Pancreas (tissue), 10 donors: ENCODE measurements around the gene DHRSX. TPM values are rescaled to one million over a fixed set of nuclear protein-coding genes. Genes with fewer than 3 reads are reported as not detected.

Experiments
- ATAC-seq, 4 donors: fragments of 200-7000 bp; cut with Tn5 transposase; one replicate each; pipeline versions ENCODE4 v1.8.0 to v1.9.1; 2020; ENCODE audit warnings: mild to moderate bottlenecking in 4 of 4, moderate library complexity in 4 of 4
- DNase-seq, 6 donors: peaks; one replicate each; pipeline ENCODE4 v3.0.0-alpha.2; 2020
- FAIRE-seq: peaks from 2 replicates; lab custom pipeline; 2012; peaks lifted over from hg19 to GRCh38; lab: Jason Lieb, UNC
- H3K27ac ChIP-seq, 4 donors: fragments of 200-600 bp; sonication (generic); 1 replicate in 3 of 4; 2 replicates in 1 of 4; pipeline versions ENCODE4 v1.5.0 to v1.8.0; 2020
- H3K27me3 ChIP-seq, 4 donors: fragments of 200-600 bp; one replicate each; pipeline ENCODE4 v1.8.0; 2021
- H3K36me3 ChIP-seq, 3 donors: fragments of 200-600 bp; sonication (generic) in 1 of 3; one replicate each; pipeline versions ENCODE4 v1.5.0 to v1.8.0; 2020 to 2021
- H3K4me1 ChIP-seq, 3 donors: fragments of 200-600 bp; one replicate each; pipeline ENCODE4 v1.8.0; 2021
- H3K4me3 ChIP-seq, 4 donors: fragments of 200-600 bp; sonication (generic) in 2 of 4; one replicate each; pipeline versions ENCODE4 v1.5.0 to v1.8.0; 2020 to 2021
- H3K9me3 ChIP-seq, 4 donors: fragments of 200-600 bp; one replicate each; pipeline ENCODE4 v1.8.0; 2021
- WGBS, 2 donors: extraction: QIAGEN DNeasy Blood & Tissue Kit; methylation state at CpG; one replicate each; pipeline ENCODE4 v1.1.7; 2013; 5-methylcytosine and 5-hydroxymethylcytosine counted together
- intact Hi-C, 3 donors: fragments of 100-400 bp; cut with DNase I; formaldehyde crosslinking; loops; one replicate each; pipeline versions ENCODE4 v1.11.1 to v1.14.2; 2022
- polyA plus RNA-seq, 2 donors: library from polyadenylated mRNA; stranded (reverse); fragments of 200-250 nt; gene quantifications; one replicate each; pipeline ENCODE4 v1.2.3, GENCODE V29; 2013
- total RNA-seq, 6 donors: library from RNA; stranded (reverse); fragmentation: NEBNext Ultra II Directional in 4 of 6; extraction: Animal tissue kit (Norgen Biotek cat#: 25700) in 4 of 6; gene quantifications; one replicate each; pipeline versions ENCODE4 v1.2.1 to v1.2.4, GENCODE V29; 2021 to 2023
- TF ChIP-seq, protein P1 (sequence below), 4 donors: fragments of 200-600 bp; sonication (generic) in 3 of 4; IDR thresholded peaks; one replicate each; pipeline versions ENCODE4 v1.5.0 to v1.8.0; 2021; ENCODE audit warnings: antibody characterized with exemption in 4 of 4
- donor health status: healthy with polysubstance abuse.
- donor health status: DM: no; HTN: no; CAD: no; lungs with moderate emphysema.
- donor health status: DM: no; HTN: no; CAD: no.
- donor health status: control.
- donor health status: control.
- donor health status: Bipolar disorder and iron deficiency.
- donor health status: DM: yes; HTN: yes; CAD: no.
- donor health status: DM: no; HTN: no; CAD: no.
- donor health status: DM: no; HTN: no; CAD: no.
- donor health status: DM: yes; HTN: yes; CAD: no.

DHRSX gene
- total and polyA plus RNA-seq, 8 donors, result 8.1 to 26.5 (median 17.2) TPM

DNA sequence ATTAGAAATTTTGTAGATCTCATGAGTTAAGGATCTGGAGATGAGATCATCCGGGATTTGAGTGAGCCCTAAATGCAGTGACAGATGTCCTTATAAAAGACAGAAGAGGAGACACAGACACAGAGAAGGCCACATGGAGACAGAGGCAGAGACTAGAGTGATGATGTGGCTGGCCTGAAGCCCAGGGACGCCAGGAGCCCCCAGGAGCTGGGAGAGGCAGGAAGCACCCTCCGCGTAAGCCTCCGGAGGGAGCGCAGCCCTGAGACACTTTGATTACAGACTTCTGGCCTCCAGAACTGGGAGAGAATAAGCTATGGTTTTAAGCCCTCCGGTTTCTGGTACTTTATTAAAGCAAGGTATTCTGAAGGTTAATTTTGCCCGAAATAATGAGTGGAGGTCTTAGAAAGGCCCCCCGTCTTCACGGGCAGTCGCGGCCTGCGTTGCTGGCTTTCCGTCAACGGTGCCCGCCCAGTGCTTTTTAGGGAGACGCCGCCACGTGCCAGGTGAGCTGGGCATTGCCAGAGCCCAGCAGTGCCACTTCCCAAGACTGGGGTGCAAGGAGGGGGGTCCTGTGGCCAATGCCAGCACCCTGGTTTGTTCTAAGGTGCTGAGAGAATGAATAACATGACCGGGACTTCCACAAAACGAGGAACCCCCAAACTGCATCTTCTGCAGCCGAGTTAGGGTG lies 8.1 kb downstream of the DHRSX start:
- intact Hi-C loops, result no loop called here
- FAIRE-seq (no peak), ATAC-seq (peak in 3 of 4 donors; percentile 10 to 29 (median 18)), DNase-seq (peak in 3 of 6 donors; percentile 45 to 65 (median 50))
- Histone ChIP-seq H3K36me3 (peaks cover 0 to 30% (median 16%) of the 10 kb centered on the region in 3 donors), H3K27ac (peak overlapping the region; percentile 32 to 66 (median 46)), H3K4me1 (peaks cover 23 to 31% (median 24%) of the 10 kb centered on the region in 3 donors), H3K4me3 (no peak overlapping the region), H3K27me3 (no peaks in the 10 kb centered on the region), H3K9me3 (no peaks in the 10 kb centered on the region)
- WGBS, 2 donors, result 46 to 54% methylated on average over 22 of the region's 22 CpGs
- TF ChIP-seq, protein P1, sequence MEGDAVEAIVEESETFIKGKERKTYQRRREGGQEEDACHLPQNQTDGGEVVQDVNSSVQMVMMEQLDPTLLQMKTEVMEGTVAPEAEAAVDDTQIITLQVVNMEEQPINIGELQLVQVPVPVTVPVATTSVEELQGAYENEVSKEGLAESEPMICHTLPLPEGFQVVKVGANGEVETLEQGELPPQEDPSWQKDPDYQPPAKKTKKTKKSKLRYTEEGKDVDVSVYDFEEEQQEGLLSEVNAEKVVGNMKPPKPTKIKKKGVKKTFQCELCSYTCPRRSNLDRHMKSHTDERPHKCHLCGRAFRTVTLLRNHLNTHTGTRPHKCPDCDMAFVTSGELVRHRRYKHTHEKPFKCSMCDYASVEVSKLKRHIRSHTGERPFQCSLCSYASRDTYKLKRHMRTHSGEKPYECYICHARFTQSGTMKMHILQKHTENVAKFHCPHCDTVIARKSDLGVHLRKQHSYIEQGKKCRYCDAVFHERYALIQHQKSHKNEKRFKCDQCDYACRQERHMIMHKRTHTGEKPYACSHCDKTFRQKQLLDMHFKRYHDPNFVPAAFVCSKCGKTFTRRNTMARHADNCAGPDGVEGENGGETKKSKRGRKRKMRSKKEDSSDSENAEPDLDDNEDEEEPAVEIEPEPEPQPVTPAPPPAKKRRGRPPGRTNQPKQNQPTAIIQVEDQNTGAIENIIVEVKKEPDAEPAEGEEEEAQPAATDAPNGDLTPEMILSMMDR (IDR thresholded peaks at IDR 0.05), result no peak

DNA sequence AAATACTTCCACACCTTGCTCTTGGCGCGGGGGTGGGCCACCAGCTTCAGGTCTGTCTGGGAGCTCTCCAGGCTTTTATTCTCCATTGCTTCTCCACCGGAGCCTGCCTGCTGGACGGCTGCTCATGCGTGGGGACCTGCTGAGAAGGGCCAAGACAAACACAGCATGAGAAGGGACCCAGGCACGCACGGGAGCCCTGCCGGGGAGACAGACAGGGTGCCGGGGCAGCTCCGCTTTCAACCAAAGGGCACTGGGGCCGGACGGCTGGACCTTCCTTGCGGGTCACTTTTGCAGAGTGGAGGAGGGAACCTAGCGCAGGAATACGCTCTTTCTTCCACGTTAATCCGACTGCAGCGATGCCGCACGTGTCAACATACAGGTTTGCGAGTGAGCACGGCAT lies 10.1 kb downstream of the DHRSX start:
- ATAC-seq, result no peak
- FAIRE-seq, result no peak
- WGBS, 2 donors, result 66 to 75% methylated on average over 22 of the region's 22 CpGs
- Histone ChIP-seq H3K27ac (peak overlapping the region in 3 of 4 donors; percentile 16 to 66 (median 45)), H3K9me3 (no peaks in the 10 kb centered on the region), H3K4me3 (no peak overlapping the region), H3K36me3 (peaks cover 0 to 31% (median 19%) of the 10 kb centered on the region in 3 donors), H3K27me3 (no peaks in the 10 kb centered on the region), H3K4me1 (peaks cover 9 to 22% (median 12%) of the 10 kb centered on the region in 3 donors)
- TF ChIP-seq, protein P1 (IDR thresholded peaks at IDR 0.05), result no peak
- DNase-seq, result peak in 1 of 6 donors; percentile 73
- intact Hi-C loops, result no loop called here

DNA sequence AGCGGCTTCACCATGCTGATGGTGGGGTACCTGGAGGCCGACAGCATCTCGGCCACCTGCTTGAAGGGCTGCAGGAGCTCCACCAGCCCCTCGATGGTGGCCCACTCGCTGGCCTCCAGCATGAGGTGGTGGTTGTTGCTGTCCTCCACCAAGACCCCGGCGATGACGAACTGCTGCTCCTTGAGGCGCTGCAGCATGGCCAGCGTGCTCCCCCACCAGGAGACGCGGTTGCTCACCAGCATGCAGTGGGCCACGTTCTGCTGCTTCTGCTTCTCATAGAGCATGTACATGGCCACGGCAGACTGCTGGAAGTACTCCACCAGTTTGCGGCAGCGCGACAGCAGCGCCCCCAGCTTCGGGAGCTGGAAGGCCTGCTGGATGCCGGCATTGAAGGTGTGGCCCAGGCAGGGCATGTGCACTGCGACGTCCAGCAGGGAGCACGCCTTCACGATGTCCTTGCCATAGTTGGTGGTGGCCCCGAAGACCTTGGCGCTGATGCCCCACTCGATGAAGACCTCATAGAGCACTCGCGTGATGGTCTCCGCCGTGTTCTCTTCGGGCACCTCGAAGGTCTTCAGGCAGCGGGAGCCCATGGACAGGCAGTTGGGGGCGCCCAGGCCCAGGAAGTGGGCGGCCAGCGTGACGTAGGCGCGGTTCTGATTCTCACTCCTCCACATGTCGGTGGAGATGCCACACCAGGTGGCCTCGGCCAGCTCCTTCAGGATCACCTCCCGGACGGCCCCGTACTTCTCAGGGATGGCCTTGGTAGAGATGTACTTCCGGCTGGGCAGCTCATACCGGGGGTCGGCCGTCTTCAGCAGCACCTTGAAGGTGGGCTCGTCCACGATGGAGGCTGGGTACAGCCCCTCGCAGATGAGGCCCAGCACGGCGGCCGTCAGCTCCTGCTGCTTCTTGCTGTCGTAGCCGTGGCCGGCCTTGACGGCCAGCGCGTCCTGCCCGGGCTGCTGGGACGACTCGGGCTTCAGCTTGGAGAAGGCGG lies 11.0 kb downstream of the DHRSX start:
- Histone ChIP-seq H3K4me1 (peaks cover 9 to 22% (median 12%) of the 10 kb centered on the region in 3 donors), H3K27ac (no peak overlapping the region), H3K36me3 (peaks cover 0 to 31% (median 19%) of the 10 kb centered on the region in 3 donors), H3K27me3 (no peaks in the 10 kb centered on the region), H3K9me3 (no peaks in the 10 kb centered on the region), H3K4me3 (no peak overlapping the region)
- intact Hi-C loops, result no loop called here
- ATAC-seq, result no peak
- 96 to 97% methylated on average over 65 of the region's 65 CpGs for WGBS, 2 donors
- peak in 1 of 6 donors; percentile 75 for DNase-seq
- no peak for FAIRE-seq
- TF ChIP-seq, protein P1 (IDR thresholded peaks at IDR 0.05), result no peak

DNA sequence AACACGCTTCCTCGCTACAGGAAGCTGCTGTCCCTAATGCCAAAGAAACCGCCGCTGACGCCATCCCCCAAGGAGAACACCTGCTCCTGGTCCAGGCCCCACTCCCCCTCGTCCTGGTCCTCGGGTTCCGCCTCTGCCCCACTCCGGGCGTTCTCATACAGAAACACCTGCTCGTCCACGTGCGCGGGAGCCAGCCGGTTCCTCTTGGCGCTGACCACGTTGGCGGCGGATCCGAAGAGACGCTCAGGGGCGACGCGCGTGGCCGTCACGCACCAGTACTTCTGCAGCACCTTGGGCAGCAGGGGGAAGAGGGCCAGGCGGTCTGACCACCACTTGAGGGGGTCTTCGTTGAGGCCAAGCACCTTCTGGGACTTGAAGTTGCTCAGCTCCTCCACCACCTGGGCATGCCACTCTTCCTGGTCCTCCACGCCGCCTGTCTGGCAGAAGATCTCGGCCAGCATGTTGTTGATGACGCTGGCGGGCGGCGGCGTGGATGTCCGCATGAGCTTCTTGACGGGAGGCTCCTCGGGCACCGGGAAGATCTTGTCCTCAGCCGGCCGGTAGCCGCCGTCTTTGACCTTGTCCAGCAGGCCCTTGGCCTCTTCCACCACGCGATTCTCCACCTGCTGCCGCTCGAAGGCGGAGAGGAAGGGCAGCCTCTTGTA lies 12.0 kb downstream of the DHRSX start:
- FAIRE-seq (no peak), DNase-seq (no peak), ATAC-seq (no peak)
- Histone ChIP-seq H3K9me3 (no peaks in the 10 kb centered on the region), H3K27ac (no peak overlapping the region), H3K4me1 (peaks cover 9 to 22% (median 12%) of the 10 kb centered on the region in 3 donors), H3K27me3 (no peaks in the 10 kb centered on the region), H3K4me3 (no peak overlapping the region), H3K36me3 (peaks cover 0 to 31% (median 19%) of the 10 kb centered on the region in 3 donors)
- intact Hi-C loops, result no loop called here
- TF ChIP-seq, protein P1 (IDR thresholded peaks at IDR 0.05), result no peak
- 95 to 98% methylated on average over 50 of the region's 50 CpGs for WGBS, 2 donors
